CD4-positive, alpha-beta T cell (primary cell): ENCODE results near the gene MSMO1. TPM values are rescaled to one million over a fixed set of nuclear protein-coding genes. Genes with fewer than 3 reads are reported as not detected.
A peak's percentile ranks its signal among the peaks of the same experiment; 100 is the strongest.

Source experiments
- ATAC-seq: fragments of 200-7000 bp; cut with Tn5 transposase; one replicate; pipeline ENCODE4 v1.10.0; 2022; ENCODE audit warnings: mild to moderate bottlenecking; ENCODE audit not compliant: poor library complexity
- CTCF ChIA-PET: fragments of 350-600 bp; sonication (Branson Sonifier 250); formaldehyde crosslinking; loops from one replicate; lab custom pipeline; 2021; ENCODE audit warnings: antibody characterized with exemption, inconsistent platforms; lab: Charles Lee
- POLR2A ChIA-PET: fragments of 350-600 bp; sonication (Branson Sonifier 250); formaldehyde crosslinking; loops from one replicate; lab custom pipeline; 2021; ENCODE audit warnings: antibody characterized with exemption, inconsistent platforms; lab: Charles Lee
- DNase-seq, 14 experiments: peaks; one replicate each; pipeline ENCODE4 v3.0.0-alpha.2; 2013 to 2020; ENCODE audit warnings: mixed read lengths in 2 of 14
- H3K27ac ChIP-seq, 2 donors: one replicate each; pipeline versions ENCODE4 v1.5.1 to v1.7.0; 2013; ENCODE audit warnings: low read length in 2 of 2, low read depth in 1 of 2, mild to moderate bottlenecking in 1 of 2
- H3K27me3 ChIP-seq, 2 experiments: 1 replicate in 1 of 2; 2 replicates in 1 of 2; pipeline versions ENCODE4 v1.6.1 to v1.7.0; 2013; ENCODE audit warnings: low read length in 2 of 2, control low read depth in 1 of 2, mild to moderate bottlenecking in 1 of 2, moderate library complexity in 1 of 2; ENCODE audit not compliant: insufficient read depth in 2 of 2, control insufficient read depth in 1 of 2
- H3K36me3 ChIP-seq: one replicate; pipeline ENCODE4 v1.6.1; 2013; ENCODE audit warnings: low read length, control low read depth; ENCODE audit not compliant: insufficient read depth
- H3K4me1 ChIP-seq: one replicate; pipeline ENCODE4 v1.6.1; 2013; ENCODE audit warnings: low read length, control low read depth; ENCODE audit not compliant: insufficient read depth
- H3K4me3 ChIP-seq: one replicate; pipeline ENCODE4 v1.5.1; 2013; ENCODE audit warnings: mild to moderate bottlenecking, low read length, moderate library complexity
- H3K9me3 ChIP-seq, 2 experiments: 1 replicate in 1 of 2; 2 replicates in 1 of 2; pipeline versions ENCODE4 v1.6.1 to v1.7.0; 2013; ENCODE audit warnings: low read length in 2 of 2, mild to moderate bottlenecking in 2 of 2, control low read depth in 1 of 2, moderate library complexity in 1 of 2; ENCODE audit not compliant: control insufficient read depth in 1 of 2, insufficient read depth in 1 of 2
- H3K27ac Mint-ChIP-seq: one replicate; pipeline ENCODE4 v1.8.0; 2020; ENCODE audit warnings: mixed read lengths
- H3K27me3 Mint-ChIP-seq: one replicate; pipeline ENCODE4 v1.8.0; 2021; ENCODE audit warnings: mixed read lengths
- H3K36me3 Mint-ChIP-seq: one replicate; pipeline ENCODE4 v1.8.0; 2021; ENCODE audit warnings: low read depth, mixed read lengths
- H3K4me1 Mint-ChIP-seq: one replicate; pipeline ENCODE4 v1.8.0; 2021; ENCODE audit warnings: low read depth, mixed read lengths
- H3K4me3 Mint-ChIP-seq: one replicate; pipeline ENCODE4 v1.8.0; 2020; ENCODE audit warnings: mild to moderate bottlenecking, mixed read lengths
- H3K9me3 Mint-ChIP-seq: one replicate; pipeline ENCODE4 v1.8.0; 2020; ENCODE audit warnings: mixed read lengths
- CTCF ChIP-seq: fragments of 200-600 bp; IDR thresholded peaks from one replicate; pipeline ENCODE4 v1.8.0; 2022; ENCODE audit warnings: antibody characterized with exemption, mild to moderate bottlenecking
- intact Hi-C, 2 experiments: fragments of 100-400 bp; cut with DNase I in 1 of 2; cut with micrococcal nuclease in 1 of 2; formaldehyde crosslinking; loops; one replicate each; pipeline versions ENCODE4 v1.15.1 to v1.9.0; 2023 to 2025; cut with DNase I, micrococcal nuclease
- total RNA-seq, 174 experiments: library from RNA in 2 of 174; stranded (reverse) in 2 of 174; gene quantifications; one replicate each; pipeline ENCODE4 v1.2.3 and lab custom pipeline; 2021 to 2026

Gene MSMO1
- total RNA-seq, 2 experiments from 2014 or later, result 13.3 to 15.1 TPM

- ATAC-seq (no peak), DNase-seq (no peak)
- Histone ChIP-seq H3K4me3 (no peak overlapping the region), H3K4me1 (no peaks in the 10 kb centered on the region), H3K9me3 (no peaks in the 10 kb centered on the region), H3K36me3 (peaks cover 21% of the 10 kb centered on the region), H3K27ac (no peak overlapping the region), H3K27me3 (no peaks in the 10 kb centered on the region)
- no peak for TF ChIP-seq CTCF
- H3K27ac Mint-ChIP-seq, result no peak overlapping the region
- H3K9me3 Mint-ChIP-seq, result no peaks in the 10 kb centered on the region
- CTCF ChIA-PET, result no interaction called here
- H3K27me3 Mint-ChIP-seq, result no peaks in the 10 kb centered on the region
- no peak overlapping the region for H3K4me3 Mint-ChIP-seq
- POLR2A ChIA-PET, result no interaction called here
- H3K4me1 Mint-ChIP-seq, result peaks cover 38% of the 10 kb centered on the region
- intact Hi-C loops, result loop anchor here in 1 of 2 experiments (5.0 kb wide), 1 partner anchor 40 kb away; no protein-coding TSS in a partner anchor
- peaks cover 55% of the 10 kb centered on the region for H3K36me3 Mint-ChIP-seq
Observed at GRCh38 chr4:165297626-165298025, 29.8 kb upstream of the MSMO1 start.

DNA sequence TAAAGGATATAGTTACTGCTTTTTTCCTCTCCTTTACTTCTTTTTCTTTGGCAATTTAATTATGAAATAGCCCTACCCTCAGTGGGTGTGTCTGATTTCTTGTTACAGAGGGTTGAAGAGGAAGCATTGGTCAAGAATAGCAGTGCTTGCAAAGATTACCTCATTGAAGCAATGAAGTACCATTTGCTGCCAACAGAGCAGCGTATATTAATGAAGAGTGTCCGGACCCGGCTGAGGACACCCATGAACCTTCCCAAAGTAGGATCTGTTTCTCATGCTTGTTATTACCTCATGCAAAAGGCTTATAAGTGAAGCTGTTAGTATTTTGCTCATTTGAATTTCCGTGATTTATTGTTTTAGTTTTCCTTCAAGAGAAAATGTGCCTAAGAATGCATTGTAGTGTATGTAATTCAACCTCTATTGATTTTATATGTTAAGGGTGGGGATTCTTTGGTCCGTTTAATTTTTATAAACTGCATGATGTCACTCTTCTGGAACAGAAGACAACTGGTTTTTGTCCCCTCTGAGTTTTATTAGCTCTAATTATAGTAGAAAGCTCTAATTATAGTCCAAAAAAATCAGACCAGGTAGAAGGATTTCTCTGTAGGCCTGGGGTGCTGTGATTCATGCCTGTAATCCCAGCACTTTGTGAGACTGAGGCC lies 27.9 kb upstream of the MSMO1 start:
- Mint-ChIP-seq H3K9me3 (no peaks in the 10 kb centered on the region), H3K27ac (no peak overlapping the region), H3K27me3 (no peaks in the 10 kb centered on the region), H3K36me3 (peaks cover 61% of the 10 kb centered on the region), H3K4me3 (no peak overlapping the region), H3K4me1 (peaks cover 36% of the 10 kb centered on the region)
- Histone ChIP-seq H3K4me1 (no peaks in the 10 kb centered on the region), H3K9me3 (no peaks in the 10 kb centered on the region), H3K27ac (no peak overlapping the region), H3K27me3 (no peaks in the 10 kb centered on the region), H3K36me3 (peaks cover 21% of the 10 kb centered on the region), H3K4me3 (no peak overlapping the region)
- ChIA-PET POLR2A (no interaction called here), CTCF (interaction anchor here (1.4 kb wide), 1 partner anchor 25 kb away, joined by 3 read pairs; no protein-coding TSS in a partner anchor)
- DNase-seq (peak in 1 of 14 experiments; percentile 18), ATAC-seq (no peak)
- intact Hi-C loops, result loop anchor here in 1 of 2 experiments (5.0 kb wide), 1 partner anchor 42 kb away; no protein-coding TSS in a partner anchor
- TF ChIP-seq CTCF, result no peak

- no peak for TF ChIP-seq CTCF
- peaks cover 20% of the 10 kb centered on the region for H3K4me1 Mint-ChIP-seq
- DNase-seq (peak in 4 of 14 experiments; percentile 18 to 53 (median 30)), ATAC-seq (peak; percentile 65)
- peaks cover 21% of the 10 kb centered on the region for H3K36me3 ChIP-seq
- peak overlapping the region; percentile 81 for H3K27ac Mint-ChIP-seq
- CTCF ChIA-PET, result no interaction called here
- H3K27ac ChIP-seq, result peak overlapping the region; percentile 14 to 37
- H3K36me3 Mint-ChIP-seq, result peaks cover 64% of the 10 kb centered on the region
- peak overlapping the region; percentile 79 for H3K4me3 Mint-ChIP-seq
- no peaks in the 10 kb centered on the region for H3K4me1 ChIP-seq
- no peaks in the 10 kb centered on the region for H3K9me3 Mint-ChIP-seq
- POLR2A ChIA-PET, result interaction anchor here (0.8 to 1.6 kb wide), 2 partner anchors 9 to 26 kb away, joined by 4 to 5 read pairs; partner anchors contain the start of gene MSMO1
- H3K27me3 Mint-ChIP-seq, result no peaks in the 10 kb centered on the region
- no peaks in the 10 kb centered on the region for H3K27me3 ChIP-seq
- intact Hi-C loops, result no loop called here
- no peaks in the 10 kb centered on the region for H3K9me3 ChIP-seq
- H3K4me3 ChIP-seq, result peak overlapping the region; percentile 27
Observed at GRCh38 chr4:165301833-165302232, 25.6 kb upstream of the MSMO1 start.
